Hepatocyte (in vitro differentiated cells): ENCODE measurements around the gene PSMF1. TPM values are rescaled to one million over a fixed set of nuclear protein-coding genes. Genes with fewer than 3 reads are reported as not detected.

Experiments
- DNase-seq: peaks from one replicate; pipeline ENCODE4 v3.0.0-alpha.2; 2016; ENCODE audit warnings: low spot score
- H2AFZ ChIP-seq: fragments of 200-600 bp; sonication (generic); 2 replicates; pipeline ENCODE4 v1.6.0; 2016; ENCODE audit warnings: antibody characterized with exemption, mild to moderate bottlenecking
- H3K27ac ChIP-seq: fragments of 200-600 bp; sonication (generic); 2 replicates; pipeline ENCODE4 v1.5.1; 2016; ENCODE audit warnings: mild to moderate bottlenecking
- H3K27me3 ChIP-seq: fragments of 200-600 bp; sonication (generic); 2 replicates; pipeline ENCODE4 v1.6.1; 2016
- H3K36me3 ChIP-seq: fragments of 200-600 bp; sonication (generic); replicated peaks from 2 replicates; pipeline ENCODE4 v1.5.1; 2016; ENCODE audit warnings: low read depth; ENCODE audit not compliant: insufficient read depth
- H3K4me1 ChIP-seq: fragments of 200-600 bp; sonication (generic); 2 replicates; pipeline ENCODE4 v1.5.1; 2016; ENCODE audit warnings: mild to moderate bottlenecking, moderate library complexity; ENCODE audit not compliant: insufficient read depth
- H3K4me2 ChIP-seq: fragments of 200-600 bp; sonication (generic); 2 replicates; pipeline ENCODE4 v1.6.0; 2016
- H3K4me3 ChIP-seq: fragments of 200-600 bp; sonication (generic); 2 replicates; pipeline ENCODE4 v1.5.1; 2016; ENCODE audit warnings: mild to moderate bottlenecking
- H3K79me2 ChIP-seq: fragments of 200-600 bp; sonication (generic); 2 replicates; pipeline ENCODE4 v1.6.0; 2017; ENCODE audit warnings: mild to moderate bottlenecking
- H3K9me2 ChIP-seq: fragments of 200-600 bp; sonication (generic); replicated peaks from 2 replicates; pipeline ENCODE4 v1.6.0; 2017; ENCODE audit warnings: mild to moderate bottlenecking; ENCODE audit not compliant: insufficient read depth
- H3K9me3 ChIP-seq: fragments of 200-600 bp; sonication (generic); 2 replicates; pipeline ENCODE4 v1.5.1; 2016; ENCODE audit warnings: low read depth, mild to moderate bottlenecking
- H4K20me1 ChIP-seq: fragments of 200-600 bp; sonication (generic); 2 replicates; pipeline ENCODE4 v1.6.0; 2016; ENCODE audit warnings: mild to moderate bottlenecking; ENCODE audit not compliant: insufficient read depth, poor library complexity, severe bottlenecking
- CTCF ChIP-seq: fragments of 200-600 bp; sonication (generic); IDR thresholded peaks from 2 replicates; pipeline ENCODE4 v1.5.1; 2016; ENCODE audit warnings: antibody characterized with exemption, mild to moderate bottlenecking; ENCODE audit not compliant: poor library complexity
- EZH2 ChIP-seq: fragments of 200-600 bp; sonication (generic); IDR thresholded peaks from 2 replicates; pipeline ENCODE4 v1.6.1; 2016; ENCODE audit warnings: antibody characterized with exemption, mild to moderate bottlenecking, borderline replicate concordance
- EZH2phosphoT487 ChIP-seq: fragments of 200-600 bp; sonication (generic); IDR thresholded peaks from one replicate; pipeline ENCODE4 v1.6.1; 2018; ENCODE audit warnings: antibody characterized with exemption, mild to moderate bottlenecking, low read depth, moderate library complexity; ENCODE audit not compliant: unreplicated experiment, severe bottlenecking
- WGBS: methylation state at CpG from one replicate; pipeline ENCODE4 v1.1.6; 2016; ENCODE audit warnings: low lambda C conversion rate; ENCODE audit errors: missing lambda C conversion rate; 5-methylcytosine and 5-hydroxymethylcytosine counted together
- polyA plus RNA-seq: library from polyadenylated mRNA; unstranded; fragments of >200 nt; fragmentation: Nextera tagmentation; extraction: Ambion mirVana; gene quantifications from 2 replicates; pipeline ENCODE4 v1.2.1, GENCODE V29; 2016
- total RNA-seq: library from RNA; depleted of rRNA; stranded (reverse); fragments of >200 nt; gene quantifications from 2 replicates; pipeline ENCODE4 v1.2.3, GENCODE V29; 2014

PSMF1 gene
- total and polyA plus RNA-seq, 2 experiments from 2014 or later: 97.3 to 126 TPM

DNA sequence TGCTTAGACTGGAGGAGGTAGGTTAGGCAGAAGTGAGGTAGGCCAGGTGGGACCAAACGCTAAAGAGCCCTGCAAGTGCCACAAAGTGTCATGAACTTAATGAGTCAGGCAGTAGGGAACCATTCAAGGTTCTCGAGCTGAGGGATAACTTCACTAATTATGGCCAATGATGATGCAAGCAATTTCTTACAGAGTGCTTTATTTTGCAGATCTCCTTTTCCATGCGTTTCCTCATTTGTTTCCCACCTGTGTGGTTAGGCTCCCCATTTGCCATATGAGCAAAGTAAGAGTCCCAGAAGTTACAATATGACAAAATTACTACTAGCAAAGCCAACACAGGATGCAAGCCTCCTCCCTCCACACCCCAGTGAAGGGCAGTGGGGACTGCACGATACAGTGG lies 36.5 kb upstream of the PSMF1 start:
- Histone ChIP-seq H3K4me3 (no peak overlapping the region), H3K4me2 (no peak overlapping the region), H3K9me3 (no peaks in the 10 kb centered on the region), H3K9me2 (no peaks in the 10 kb centered on the region), H3K36me3 (no peaks in the 10 kb centered on the region), H3K27me3 (no peaks in the 10 kb centered on the region), H4K20me1 (no peaks in the 10 kb centered on the region), H3K4me1 (no peaks in the 10 kb centered on the region), H3K79me2 (no peaks in the 10 kb centered on the region), H2AFZ (no peak overlapping the region), H3K27ac (no peak overlapping the region)
- TF ChIP-seq EZH2: no peak
- TF ChIP-seq EZH2phosphoT487: no peak
- WGBS: 88% methylated on average over 4 of the region's 4 CpGs
- DNase-seq: no peak

DNA sequence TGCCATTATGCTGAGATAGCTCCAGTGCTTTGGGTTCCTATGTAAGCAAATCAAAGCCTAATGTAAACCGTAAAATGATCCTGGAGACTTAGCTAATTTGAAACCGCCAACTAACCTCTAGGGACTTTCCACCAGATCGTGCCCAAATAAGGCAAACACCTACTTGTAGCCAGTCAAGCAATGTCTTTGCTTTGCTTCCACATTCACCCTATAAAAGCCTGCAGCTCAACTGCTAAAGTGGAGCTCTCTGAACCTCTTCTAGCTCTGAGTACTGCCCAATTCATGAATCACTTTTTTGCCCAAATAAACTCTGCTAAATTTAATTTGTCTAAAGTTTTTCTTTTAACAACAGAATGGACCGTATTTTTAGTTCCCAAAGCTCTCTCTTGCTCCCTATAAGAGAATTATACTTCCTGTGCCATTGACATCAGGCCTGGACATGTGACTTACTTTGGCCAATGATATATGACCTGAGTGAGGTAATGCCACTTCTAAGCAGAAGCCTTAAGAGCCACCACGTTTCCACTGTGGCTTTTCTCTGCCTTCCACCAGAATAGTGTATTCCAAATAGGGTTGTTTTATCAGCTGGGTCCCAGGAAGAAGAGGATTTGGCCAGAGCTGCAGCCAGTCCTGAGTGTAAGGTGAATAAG lies 34.8 kb upstream of the PSMF1 start:
- Histone ChIP-seq H3K27me3 (no peaks in the 10 kb centered on the region), H3K9me3 (no peaks in the 10 kb centered on the region), H3K4me2 (no peak overlapping the region), H3K4me1 (no peaks in the 10 kb centered on the region), H3K27ac (no peak overlapping the region), H2AFZ (no peak overlapping the region), H3K36me3 (no peaks in the 10 kb centered on the region), H3K4me3 (no peak overlapping the region), H3K79me2 (no peaks in the 10 kb centered on the region), H4K20me1 (no peaks in the 10 kb centered on the region), H3K9me2 (no peaks in the 10 kb centered on the region)
- WGBS: 69% methylated on average over 5 of the region's 5 CpGs
- no peak for DNase-seq
- no peak for TF ChIP-seq EZH2
- TF ChIP-seq CTCF: no peak
- no peak for TF ChIP-seq EZH2phosphoT487

- no peaks in the 10 kb centered on the region for H3K9me2 ChIP-seq
- WGBS: 73% methylated on average over 6 of the region's 6 CpGs
- H3K4me2 ChIP-seq: no peak overlapping the region
- no peaks in the 10 kb centered on the region for H3K4me1 ChIP-seq
- no peaks in the 10 kb centered on the region for H4K20me1 ChIP-seq
- H2AFZ ChIP-seq: no peak overlapping the region
- no peak for TF ChIP-seq CTCF
- no peak for DNase-seq
- H3K9me3 ChIP-seq: no peaks in the 10 kb centered on the region
- H3K79me2 ChIP-seq: no peaks in the 10 kb centered on the region
- H3K27ac ChIP-seq: no peak overlapping the region
- H3K4me3 ChIP-seq: no peak overlapping the region
- H3K36me3 ChIP-seq: no peaks in the 10 kb centered on the region
- H3K27me3 ChIP-seq: no peaks in the 10 kb centered on the region
Measured at GRCh38 chr20:1085492-1086276, 32.7 kb upstream of the PSMF1 start.
